DMS153 (cell line): ENCODE results near the gene TULP4.
"Not testable (repeated sequence)": the region's sequence is repeated elsewhere in the genome, so short reads cannot be mapped to it uniquely, and the experiment has no call there.

Experiments used
- DNase-seq: peaks from one replicate; lab custom pipeline; 2025; lab: John Stamatoyannopoulos, UW

The TULP4 gene

GRCh38 chr6:158328952-158329351 is 16.7 kb downstream of the TULP4 start:
- no peak for DNase-seq

- DNase-seq: no peak
Measured at GRCh38 chr6:158329531-158329930, 17.3 kb downstream of the TULP4 start.

- no peak for DNase-seq
Measured at GRCh38 chr6:158330016-158330415, 17.8 kb downstream of the TULP4 start.

- DNase-seq: no peak
Measured at GRCh38 chr6:158332237-158332636, 20.0 kb downstream of the TULP4 start.

GRCh38 chr6:158333094-158333493 is 20.8 kb downstream of the TULP4 start:
- DNase-seq: no peak

GRCh38 chr6:158334534-158334933 is 22.3 kb downstream of the TULP4 start:
- DNase-seq: no peak

- no peak for DNase-seq
Measured at GRCh38 chr6:158337332-158337731, 25.1 kb downstream of the TULP4 start.

GRCh38 chr6:158338311-158339112 is 26.2 kb downstream of the TULP4 start:
- no peak for DNase-seq

GRCh38 chr6:158339197-158339596 is 26.9 kb downstream of the TULP4 start:
- DNase-seq: not testable (repeated sequence)

- DNase-seq: no peak
Measured at GRCh38 chr6:158340252-158340651, 28.0 kb downstream of the TULP4 start.

- no peak for DNase-seq
Measured at GRCh38 chr6:158344534-158344933, 32.3 kb downstream of the TULP4 start.

GRCh38 chr6:158345444-158345843 is 33.2 kb downstream of the TULP4 start:
- not testable (repeated sequence) for DNase-seq

GRCh38 chr6:158347335-158347734 is 35.1 kb downstream of the TULP4 start:
- no peak for DNase-seq

GRCh38 chr6:158348737-158349504 is 36.7 kb downstream of the TULP4 start:
- not testable (repeated sequence) for DNase-seq

- not testable (repeated sequence) for DNase-seq
Measured at GRCh38 chr6:158349505-158350275, 37.4 kb downstream of the TULP4 start.

GRCh38 chr6:158350731-158351130 is 38.5 kb downstream of the TULP4 start:
- DNase-seq: not testable (repeated sequence)

- DNase-seq: no peak
Measured at GRCh38 chr6:158353883-158354877, 41.9 kb downstream of the TULP4 start.

- DNase-seq: no peak
Measured at GRCh38 chr6:158356586-158357546, 44.6 kb downstream of the TULP4 start.

- no peak for DNase-seq
Measured at GRCh38 chr6:158357570-158358216, 45.4 kb downstream of the TULP4 start.
